A549 (cell line): ENCODE measurements around the gene ARL15.

Experiments used
- EP300 ChIP-seq, 2 experiments: fragments of >200 bp; sonication (Bioruptor Twin); formaldehyde crosslinking; IDR thresholded peaks; 2 replicates in 1 of 2; 3 replicates in 1 of 2; pipeline ENCODE4 v1.6.1; 2016 to 2017
- MYC ChIP-seq: IDR thresholded peaks from 2 replicates; pipeline ENCODE4 v1.6.1; 2012; ENCODE audit warnings: mild to moderate bottlenecking, inconsistent platforms, low read length, improper control_type of control experiment, borderline replicate concordance
- POLR2A ChIP-seq: IDR thresholded peaks from 2 replicates; pipeline ENCODE4 v1.6.1; 2012; ENCODE audit warnings: mild to moderate bottlenecking, low read length
- POLR2AphosphoS2 ChIP-seq: conservative IDR thresholded peaks from 2 replicates; pipeline ENCODE4 v1.6.1; 2012; ENCODE audit warnings: low read length, improper control_type of control experiment, inconsistent platforms
- TF ChIP-seq, protein P1 (sequence below): fragments of >200 bp; sonication (Bioruptor Twin); formaldehyde crosslinking; IDR thresholded peaks from 3 replicates; pipeline ENCODE4 v1.5.1; 2016

DNA sequence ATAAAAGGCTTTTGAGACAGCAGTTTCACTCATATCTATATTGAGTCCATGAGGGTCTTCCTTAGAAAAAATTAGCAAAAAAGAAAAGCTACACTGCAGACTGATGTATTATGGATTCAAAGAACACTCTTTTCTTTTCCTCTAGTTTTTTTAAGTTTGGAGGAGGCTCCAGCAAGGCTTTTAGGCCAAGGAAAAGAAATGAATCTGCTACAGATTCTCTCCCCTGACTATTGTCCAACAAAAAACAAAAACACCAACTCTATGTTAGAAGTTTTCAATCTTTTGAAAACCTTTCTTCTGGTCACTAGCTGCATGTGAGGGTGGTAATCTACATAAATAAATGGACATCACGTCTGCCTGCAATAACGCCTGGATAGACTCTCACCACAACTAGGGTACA, 310.4 kb downstream of the ARL15 start:
- TF ChIP-seq, protein P1, sequence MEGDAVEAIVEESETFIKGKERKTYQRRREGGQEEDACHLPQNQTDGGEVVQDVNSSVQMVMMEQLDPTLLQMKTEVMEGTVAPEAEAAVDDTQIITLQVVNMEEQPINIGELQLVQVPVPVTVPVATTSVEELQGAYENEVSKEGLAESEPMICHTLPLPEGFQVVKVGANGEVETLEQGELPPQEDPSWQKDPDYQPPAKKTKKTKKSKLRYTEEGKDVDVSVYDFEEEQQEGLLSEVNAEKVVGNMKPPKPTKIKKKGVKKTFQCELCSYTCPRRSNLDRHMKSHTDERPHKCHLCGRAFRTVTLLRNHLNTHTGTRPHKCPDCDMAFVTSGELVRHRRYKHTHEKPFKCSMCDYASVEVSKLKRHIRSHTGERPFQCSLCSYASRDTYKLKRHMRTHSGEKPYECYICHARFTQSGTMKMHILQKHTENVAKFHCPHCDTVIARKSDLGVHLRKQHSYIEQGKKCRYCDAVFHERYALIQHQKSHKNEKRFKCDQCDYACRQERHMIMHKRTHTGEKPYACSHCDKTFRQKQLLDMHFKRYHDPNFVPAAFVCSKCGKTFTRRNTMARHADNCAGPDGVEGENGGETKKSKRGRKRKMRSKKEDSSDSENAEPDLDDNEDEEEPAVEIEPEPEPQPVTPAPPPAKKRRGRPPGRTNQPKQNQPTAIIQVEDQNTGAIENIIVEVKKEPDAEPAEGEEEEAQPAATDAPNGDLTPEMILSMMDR: no peak
- no peak for TF ChIP-seq EP300 (IDR thresholded peaks at IDR 0.05)
- TF ChIP-seq POLR2A: no peak
- TF ChIP-seq MYC: no peak
- TF ChIP-seq POLR2AphosphoS2: no peak
